Measurements from ENCODE around the gene FAM184B. TPM values are rescaled to one million over a fixed set of nuclear protein-coding genes. Genes with fewer than 3 reads are reported as not detected.
"Not testable (repeated sequence)": the region's sequence is repeated elsewhere in the genome, so short reads cannot be mapped to it uniquely, and the experiment has no call there.

The FAM184B gene
- total RNA-seq, 1 experiment from 2014 or later, result 0.09 TPM

GRCh38 chr4:17665852-17666251, 115.6 kb downstream of the FAM184B start:
- H3K4me1 Mint-ChIP-seq (ENCODE audit: low read depth, unreplicated experiment), result peaks cover 18% of the 10 kb centered on the region
- H3K36me3 Mint-ChIP-seq (ENCODE audit: insufficient read depth, unreplicated experiment), result no peaks in the 10 kb centered on the region
- DNase-seq, result no peak
- H3K27me3 Mint-ChIP-seq (ENCODE audit: unreplicated experiment), result no peaks in the 10 kb centered on the region
- intact Hi-C loops (cut with micrococcal nuclease; ENCODE audit: unreplicated experiment), result no loop called here
- CTCF ChIA-PET, result interaction anchor here (0.6 to 0.7 kb wide), 3 partner anchors 11 to 639 kb away, joined by 4 to 11 read pairs (median 7); no protein-coding TSS in a partner anchor
- TF ChIP-seq CTCF (IDR thresholded peaks at IDR 0.05; ENCODE audit: unreplicated experiment), result no peak
- H3K27ac Mint-ChIP-seq (ENCODE audit: unreplicated experiment), result peak overlapping the region; percentile 23
- no peaks in the 10 kb centered on the region for H3K9me3 Mint-ChIP-seq (ENCODE audit: low read depth, unreplicated experiment)
- peak overlapping the region; percentile 48 for H3K4me3 Mint-ChIP-seq (ENCODE audit: low read depth, unreplicated experiment)
- BruUV-seq (replicated peaks), result no TSS peak

GRCh38 chr4:17665346-17665745, 116.1 kb downstream of the FAM184B start:
- Mint-ChIP-seq H3K4me1 (ENCODE audit: low read depth, unreplicated experiment) (peaks cover 18% of the 10 kb centered on the region), H3K4me3 (ENCODE audit: low read depth, unreplicated experiment) (peak overlapping the region; percentile 48), H3K27ac (ENCODE audit: unreplicated experiment) (peak overlapping the region; percentile 67), H3K27me3 (ENCODE audit: unreplicated experiment) (no peaks in the 10 kb centered on the region), H3K36me3 (ENCODE audit: insufficient read depth, unreplicated experiment) (no peaks in the 10 kb centered on the region), H3K9me3 (ENCODE audit: low read depth, unreplicated experiment) (no peaks in the 10 kb centered on the region)
- intact Hi-C loops (cut with micrococcal nuclease; ENCODE audit: unreplicated experiment), result no loop called here
- TF ChIP-seq CTCF (IDR thresholded peaks at IDR 0.05; ENCODE audit: unreplicated experiment), result no peak
- BruUV-seq (replicated peaks), result TSS peak; percentile 72
- CTCF ChIA-PET, result no interaction called here
- DNase-seq, result peak; percentile 28

GRCh38 chr4:17664755-17665154, 116.7 kb downstream of the FAM184B start:
- Mint-ChIP-seq H3K4me1 (ENCODE audit: low read depth, unreplicated experiment) (peaks cover 18% of the 10 kb centered on the region), H3K9me3 (ENCODE audit: low read depth, unreplicated experiment) (no peaks in the 10 kb centered on the region), H3K36me3 (ENCODE audit: insufficient read depth, unreplicated experiment) (no peaks in the 10 kb centered on the region), H3K4me3 (ENCODE audit: low read depth, unreplicated experiment) (peak overlapping the region; percentile 48), H3K27me3 (ENCODE audit: unreplicated experiment) (no peaks in the 10 kb centered on the region), H3K27ac (ENCODE audit: unreplicated experiment) (peak overlapping the region; percentile 67)
- no TSS peak for BruUV-seq (replicated peaks)
- intact Hi-C loops (cut with micrococcal nuclease; ENCODE audit: unreplicated experiment), result no loop called here
- peak; percentile 36 for DNase-seq
- CTCF ChIA-PET, result interaction anchor here (0.7 kb wide), 1 partner anchor 89 kb away, joined by 3 read pairs; no protein-coding TSS in a partner anchor
- no peak for TF ChIP-seq CTCF (IDR thresholded peaks at IDR 0.05; ENCODE audit: unreplicated experiment)

GRCh38 chr4:17662694-17663093, 118.7 kb downstream of the FAM184B start:
- no TSS peak for BruUV-seq (replicated peaks)
- Mint-ChIP-seq H3K36me3 (ENCODE audit: insufficient read depth, unreplicated experiment) (no peaks in the 10 kb centered on the region), H3K9me3 (ENCODE audit: low read depth, unreplicated experiment) (no peaks in the 10 kb centered on the region), H3K4me3 (ENCODE audit: low read depth, unreplicated experiment) (no peak overlapping the region), H3K27me3 (ENCODE audit: unreplicated experiment) (no peaks in the 10 kb centered on the region), H3K27ac (ENCODE audit: unreplicated experiment) (no peak overlapping the region), H3K4me1 (ENCODE audit: low read depth, unreplicated experiment) (peaks cover 18% of the 10 kb centered on the region)
- TF ChIP-seq CTCF (IDR thresholded peaks at IDR 0.05; ENCODE audit: unreplicated experiment), result no peak
- CTCF ChIA-PET, result no interaction called here
- DNase-seq, result no peak
- intact Hi-C loops (cut with micrococcal nuclease; ENCODE audit: unreplicated experiment), result no loop called here

GRCh38 chr4:17659196-17659595, 122.2 kb downstream of the FAM184B start:
- intact Hi-C loops (cut with micrococcal nuclease; ENCODE audit: unreplicated experiment); H3K27me3 Mint-ChIP-seq (ENCODE audit: unreplicated experiment); H3K36me3 Mint-ChIP-seq (ENCODE audit: insufficient read depth, unreplicated experiment); H3K4me1 Mint-ChIP-seq (ENCODE audit: low read depth, unreplicated experiment); H3K9me3 Mint-ChIP-seq (ENCODE audit: low read depth, unreplicated experiment); H3K4me3 Mint-ChIP-seq (ENCODE audit: low read depth, unreplicated experiment); DNase-seq; BruUV-seq (replicated peaks); CTCF ChIA-PET; H3K27ac Mint-ChIP-seq (ENCODE audit: unreplicated experiment): not testable (repeated sequence)
